ENCODE results near the gene SEH1L. TPM values are rescaled to one million over a fixed set of nuclear protein-coding genes. Genes with fewer than 3 reads are reported as not detected.
A peak's percentile ranks its signal among the peaks of the same experiment; 100 is the strongest.
"Not testable (repeated sequence)": the region's sequence is repeated elsewhere in the genome, so short reads cannot be mapped to it uniquely, and the experiment has no call there.

SEH1L gene, protein sequence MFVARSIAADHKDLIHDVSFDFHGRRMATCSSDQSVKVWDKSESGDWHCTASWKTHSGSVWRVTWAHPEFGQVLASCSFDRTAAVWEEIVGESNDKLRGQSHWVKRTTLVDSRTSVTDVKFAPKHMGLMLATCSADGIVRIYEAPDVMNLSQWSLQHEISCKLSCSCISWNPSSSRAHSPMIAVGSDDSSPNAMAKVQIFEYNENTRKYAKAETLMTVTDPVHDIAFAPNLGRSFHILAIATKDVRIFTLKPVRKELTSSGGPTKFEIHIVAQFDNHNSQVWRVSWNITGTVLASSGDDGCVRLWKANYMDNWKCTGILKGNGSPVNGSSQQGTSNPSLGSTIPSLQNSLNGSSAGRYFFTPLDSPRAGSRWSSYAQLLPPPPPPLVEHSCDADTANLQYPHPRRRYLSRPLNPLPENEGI
- total RNA-seq = 10 to 100 TPM; 21.9 to 55.5 (median 38.9) TPM

DNA sequence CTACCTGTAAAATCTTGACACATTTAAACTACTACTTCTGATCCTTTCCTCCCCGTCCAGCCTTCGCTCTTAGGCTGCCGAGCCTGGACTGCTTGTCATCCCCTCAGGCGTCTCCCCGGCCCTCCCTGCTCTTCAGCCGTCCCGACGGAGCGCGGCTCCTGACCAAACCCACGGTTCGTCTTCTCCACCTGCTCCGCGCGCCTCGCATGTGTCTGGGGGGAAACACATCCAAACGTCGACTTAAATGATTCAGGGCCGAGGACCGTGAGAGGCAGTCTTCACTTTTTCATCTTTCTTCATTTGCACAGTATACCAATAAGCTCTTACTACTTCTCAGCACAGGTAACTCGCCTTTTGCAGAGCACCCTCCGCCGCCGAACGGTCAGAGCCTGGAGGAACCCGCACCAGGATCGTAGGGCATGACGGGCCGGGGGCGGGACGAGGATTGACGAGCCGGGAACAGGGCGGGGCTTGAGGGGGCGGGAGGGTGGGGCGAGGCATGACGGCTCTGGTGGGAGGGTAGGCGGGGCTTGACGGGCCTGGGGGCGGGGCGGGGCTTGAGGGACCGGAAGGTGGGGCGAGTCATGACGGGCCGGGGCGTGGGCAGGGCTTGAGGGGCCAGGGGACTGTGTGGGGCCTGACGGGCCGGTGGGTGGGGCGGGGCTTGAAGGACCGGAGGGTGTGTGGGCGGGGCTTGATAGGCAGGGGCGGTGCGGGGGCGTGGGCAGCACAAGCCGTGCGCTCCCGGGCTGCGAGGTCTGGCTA is at the start of gene SEH1L:
SEH1L (plus strand) TSS at position 727 of the 765 bp plus-strand sequence. CDS start 111 bp downstream, outside the sequence.
- Histone ChIP-seq H3K27ac (peak within 1 kb of the TSS; percentile 93 to 98 (median 96)), H3K4me3 (peak within 1 kb of the TSS; percentile 64 to 91 (median 74)), H3K9me3 (no peaks in the 10 kb centered on the region), H3K27me3 (no peaks in the 10 kb centered on the region), H3K4me1 (peaks cover 5 to 43% (median 8%) of the 10 kb centered on the region in 3 donors), H3K36me3 (peaks cover 0 to 4% (median 0%) of the 10 kb centered on the region in 3 donors)
- DNase-seq = peak; percentile 98
- intact Hi-C loops (cut with DNase I) = no loop called here
- WGBS, 2 donors = 0 to 1% methylated on average over 19 to 20 of the region's 58 CpGs
- TF ChIP-seq, protein P1, sequence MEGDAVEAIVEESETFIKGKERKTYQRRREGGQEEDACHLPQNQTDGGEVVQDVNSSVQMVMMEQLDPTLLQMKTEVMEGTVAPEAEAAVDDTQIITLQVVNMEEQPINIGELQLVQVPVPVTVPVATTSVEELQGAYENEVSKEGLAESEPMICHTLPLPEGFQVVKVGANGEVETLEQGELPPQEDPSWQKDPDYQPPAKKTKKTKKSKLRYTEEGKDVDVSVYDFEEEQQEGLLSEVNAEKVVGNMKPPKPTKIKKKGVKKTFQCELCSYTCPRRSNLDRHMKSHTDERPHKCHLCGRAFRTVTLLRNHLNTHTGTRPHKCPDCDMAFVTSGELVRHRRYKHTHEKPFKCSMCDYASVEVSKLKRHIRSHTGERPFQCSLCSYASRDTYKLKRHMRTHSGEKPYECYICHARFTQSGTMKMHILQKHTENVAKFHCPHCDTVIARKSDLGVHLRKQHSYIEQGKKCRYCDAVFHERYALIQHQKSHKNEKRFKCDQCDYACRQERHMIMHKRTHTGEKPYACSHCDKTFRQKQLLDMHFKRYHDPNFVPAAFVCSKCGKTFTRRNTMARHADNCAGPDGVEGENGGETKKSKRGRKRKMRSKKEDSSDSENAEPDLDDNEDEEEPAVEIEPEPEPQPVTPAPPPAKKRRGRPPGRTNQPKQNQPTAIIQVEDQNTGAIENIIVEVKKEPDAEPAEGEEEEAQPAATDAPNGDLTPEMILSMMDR (IDR thresholded peaks at IDR 0.05) = no peak
- TF ChIP-seq POLR2A (IDR thresholded peaks at IDR 0.05) = peak in 2 of 4 donors; percentile 17 to 26

DNA sequence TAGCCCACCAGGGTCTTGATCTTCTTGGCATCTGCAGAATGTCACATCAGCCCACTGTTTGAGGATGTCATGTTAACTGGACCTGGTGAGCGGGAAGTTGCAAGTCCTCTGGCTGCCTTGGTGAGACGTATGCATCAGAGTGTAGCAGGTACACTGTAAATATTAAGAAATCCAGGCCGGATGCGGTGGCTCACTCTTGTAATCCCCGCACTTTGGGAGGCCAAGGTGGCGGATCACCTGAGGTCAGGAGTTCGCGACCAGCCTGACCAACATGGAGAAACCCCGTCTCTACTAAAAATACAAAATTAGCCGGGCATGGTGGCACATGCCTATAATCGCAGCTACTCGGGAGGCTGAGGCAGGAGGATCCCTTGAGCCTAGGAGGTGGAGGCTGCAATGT is 46.6 kb upstream of the SEH1L start:
- H3K9me3 ChIP-seq; DNase-seq; H3K27ac ChIP-seq; H3K4me1 ChIP-seq; H3K4me3 ChIP-seq; H3K36me3 ChIP-seq; intact Hi-C loops (cut with DNase I): not testable (repeated sequence)
- peaks cover 0 to 22% (median 0%) of the 10 kb centered on the region in 4 donors for H3K27me3 ChIP-seq
- WGBS, 2 donors = 92 to 98% methylated on average over 11 to 12 of the region's 12 CpGs

DNA sequence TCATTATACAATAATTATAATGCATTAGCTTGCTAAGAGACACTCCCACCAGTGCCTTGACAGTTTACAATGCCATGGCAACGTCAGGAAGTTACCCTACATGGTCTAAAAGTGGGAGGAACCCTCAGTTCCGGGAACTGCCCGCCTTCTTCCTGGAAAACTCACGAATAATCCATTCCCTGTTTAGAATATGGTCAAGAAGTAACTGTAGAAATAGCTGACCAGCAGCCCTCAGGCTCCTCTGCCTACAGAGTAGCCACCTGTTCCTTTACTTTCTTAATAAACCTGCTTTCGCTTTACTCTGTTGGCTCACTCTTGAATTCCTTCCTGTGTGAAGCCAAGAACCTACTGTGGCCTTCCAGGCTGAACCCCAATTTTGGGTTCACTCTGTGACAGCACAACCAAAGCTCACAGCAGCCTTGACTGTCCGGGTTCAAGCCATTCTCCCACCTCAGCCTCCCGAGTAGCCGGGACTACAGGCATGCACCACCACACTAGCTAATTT is 43.7 kb upstream of the SEH1L start:
- WGBS, 2 donors = 37 to 73% methylated on average over 5 to 8 of the region's 8 CpGs
- TF ChIP-seq, protein P1 (IDR thresholded peaks at IDR 0.05) = no peak
- no peak for TF ChIP-seq POLR2A (IDR thresholded peaks at IDR 0.05)
- no peak for DNase-seq
- no peaks in the 10 kb centered on the region for H3K36me3 ChIP-seq
- no peak overlapping the region for H3K27ac ChIP-seq
- peaks cover 0 to 23% (median 0%) of the 10 kb centered on the region in 4 donors for H3K27me3 ChIP-seq
- no peaks in the 10 kb centered on the region for H3K9me3 ChIP-seq
- no peak overlapping the region for H3K4me3 ChIP-seq
- peaks cover 0 to 5% (median 0%) of the 10 kb centered on the region in 3 donors for H3K4me1 ChIP-seq
- intact Hi-C loops (cut with DNase I) = no loop called here

DNA sequence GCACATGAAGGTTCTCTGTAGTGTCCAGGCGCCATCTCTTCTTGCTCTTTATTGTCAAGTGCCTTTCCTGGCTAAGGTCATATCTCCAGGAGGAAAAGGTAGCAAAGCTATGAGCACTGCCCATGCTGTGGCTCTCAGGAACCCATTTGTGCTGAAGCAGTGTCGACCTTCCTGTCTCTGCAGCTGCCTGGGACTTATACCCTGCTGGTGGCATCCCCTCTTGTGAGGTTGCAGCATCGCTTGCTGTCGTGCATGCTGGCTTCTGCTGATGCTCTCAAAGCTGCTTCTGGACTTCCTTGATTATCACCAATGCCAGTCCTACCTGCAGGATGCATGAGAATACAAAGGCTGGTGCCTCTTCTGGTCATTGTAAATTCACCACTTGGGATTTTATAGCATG is 41.7 kb upstream of the SEH1L start:
- Histone ChIP-seq H3K27me3 (peaks cover 0 to 37% (median 0%) of the 10 kb centered on the region in 4 donors), H3K4me1 (peaks cover 0 to 12% (median 0%) of the 10 kb centered on the region in 3 donors), H3K36me3 (no peaks in the 10 kb centered on the region), H3K4me3 (no peak overlapping the region), H3K9me3 (no peaks in the 10 kb centered on the region), H3K27ac (no peak overlapping the region)
- intact Hi-C loops (cut with DNase I) = no loop called here
- no peak for DNase-seq
- WGBS, 2 donors = 87 to 90% methylated on average over 4 of the region's 4 CpGs
- TF ChIP-seq, protein P1 (IDR thresholded peaks at IDR 0.05) = no peak
- TF ChIP-seq POLR2A (IDR thresholded peaks at IDR 0.05) = no peak

DNA sequence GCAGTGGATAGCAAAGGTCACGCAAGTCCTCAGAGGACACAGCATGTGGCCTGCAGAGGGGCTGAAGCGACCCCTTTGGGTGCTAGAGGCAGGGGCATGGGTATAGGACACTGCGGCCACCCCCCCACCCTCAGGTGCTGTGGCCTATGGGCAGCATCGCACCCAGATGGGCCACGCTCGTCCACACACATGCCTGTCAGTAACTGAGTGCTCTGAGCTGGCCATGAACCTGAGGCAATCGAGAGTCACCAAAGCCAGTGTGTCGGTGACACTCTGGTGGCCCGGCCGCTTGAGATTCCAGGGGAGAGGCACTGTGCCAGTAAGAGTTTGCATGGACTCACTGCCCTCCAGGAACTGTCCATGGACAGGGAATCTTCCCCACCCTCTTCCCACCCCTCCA is 41.0 kb upstream of the SEH1L start:
- Histone ChIP-seq H3K36me3 (no peaks in the 10 kb centered on the region), H3K4me1 (peaks cover 0 to 19% (median 0%) of the 10 kb centered on the region in 3 donors), H3K4me3 (no peak overlapping the region), H3K27ac (no peak overlapping the region), H3K9me3 (peaks cover 0 to 5% (median 0%) of the 10 kb centered on the region in 3 donors), H3K27me3 (peaks cover 0 to 43% (median 0%) of the 10 kb centered on the region in 4 donors)
- TF ChIP-seq, protein P1 (IDR thresholded peaks at IDR 0.05) = no peak
- TF ChIP-seq POLR2A (IDR thresholded peaks at IDR 0.05) = no peak
- WGBS, 2 donors = 83% methylated on average over 8 of the region's 10 CpGs; no CpG with 5 or more reads in 1 of the 2 donors
- intact Hi-C loops (cut with DNase I) = no loop called here
- no peak for DNase-seq

Measured in esophagus squamous epithelium (tissue), 5 donors.